ENCODE data around the gene MYO3B. TPM values are rescaled to one million over a fixed set of nuclear protein-coding genes. Genes with fewer than 3 reads are reported as not detected.

The MYO3B gene
- total and polyA plus RNA-seq, 4 experiments from 2014 or later: not detected

- no peak overlapping the region for H3K27ac ChIP-seq (ENCODE audit: low read depth, low read length)
- intact Hi-C loops (cut with micrococcal nuclease): no loop called here
- Mint-ChIP-seq H3K4me3 (no peak overlapping the region), H3K27ac (no peak overlapping the region), H3K4me1 (peaks cover 0 to 4% (median under 1%) of the 10 kb centered on the region in 4 donors), H3K27me3 (peaks cover 6 to 12% of the 10 kb centered on the region in 2 donors), H3K36me3 (no peaks in the 10 kb centered on the region), H3K9me3 (no peaks in the 10 kb centered on the region)
- H3K36me3 ChIP-seq (ENCODE audit: insufficient read depth, low read length): no peaks in the 10 kb centered on the region
- no peaks in the 10 kb centered on the region for H3K9me3 ChIP-seq (ENCODE audit: control insufficient read depth in 1 of 2, low read length in 2 of 2)
- ChIA-PET POLR2A (ENCODE audit: partially characterized antibody) (no interaction called here), CTCF (ENCODE audit: partially characterized antibody) (no interaction called here)
- H3K4me3 ChIP-seq (ENCODE audit: low read length in 2 of 2): no peak overlapping the region
- no peaks in the 10 kb centered on the region for H3K4me1 ChIP-seq (ENCODE audit: insufficient read depth, low read length)
- no peak for DNase-seq
- no peaks in the 10 kb centered on the region for H3K27me3 ChIP-seq (ENCODE audit: insufficient read depth, low read length)
These were observed 14.4 kb upstream of the MYO3B start for GRCh38 chr2:170163411-170164065.

- no peaks in the 10 kb centered on the region for H3K9me3 ChIP-seq (ENCODE audit: control insufficient read depth in 1 of 2, low read length in 2 of 2)
- no peak overlapping the region for H3K4me3 Mint-ChIP-seq
- H3K27me3 ChIP-seq (ENCODE audit: insufficient read depth, low read length): no peaks in the 10 kb centered on the region
- no peak overlapping the region for H3K27ac Mint-ChIP-seq
- peaks cover 0 to 4% (median under 1%) of the 10 kb centered on the region in 4 donors for H3K4me1 Mint-ChIP-seq
- ChIA-PET CTCF (ENCODE audit: partially characterized antibody) (no interaction called here), POLR2A (ENCODE audit: partially characterized antibody) (no interaction called here)
- no peak overlapping the region for H3K4me3 ChIP-seq (ENCODE audit: low read length in 2 of 2)
- no peaks in the 10 kb centered on the region for H3K9me3 Mint-ChIP-seq
- H3K27me3 Mint-ChIP-seq: peaks cover 6 to 12% of the 10 kb centered on the region in 2 donors
- no peak overlapping the region for H3K27ac ChIP-seq (ENCODE audit: low read depth, low read length)
- no peak for DNase-seq
- intact Hi-C loops (cut with micrococcal nuclease): no loop called here
- H3K36me3 ChIP-seq (ENCODE audit: insufficient read depth, low read length): no peaks in the 10 kb centered on the region
- H3K36me3 Mint-ChIP-seq: no peaks in the 10 kb centered on the region
- no peaks in the 10 kb centered on the region for H3K4me1 ChIP-seq (ENCODE audit: insufficient read depth, low read length)
These were observed 12.8 kb upstream of the MYO3B start for GRCh38 chr2:170165129-170165528.

GRCh38 chr2:170166735-170167134 is 11.2 kb upstream of the MYO3B start:
- Histone ChIP-seq H3K4me1 (ENCODE audit: insufficient read depth, low read length) (no peaks in the 10 kb centered on the region), H3K9me3 (ENCODE audit: control insufficient read depth in 1 of 2, low read length in 2 of 2) (no peaks in the 10 kb centered on the region), H3K27ac (ENCODE audit: low read depth, low read length) (no peak overlapping the region), H3K36me3 (ENCODE audit: insufficient read depth, low read length) (no peaks in the 10 kb centered on the region), H3K4me3 (ENCODE audit: low read length in 2 of 2) (no peak overlapping the region), H3K27me3 (ENCODE audit: insufficient read depth, low read length) (no peaks in the 10 kb centered on the region)
- H3K36me3 Mint-ChIP-seq: no peaks in the 10 kb centered on the region
- H3K27ac Mint-ChIP-seq: no peak overlapping the region
- peaks cover 0 to 4% (median 0%) of the 10 kb centered on the region in 4 donors for H3K4me1 Mint-ChIP-seq
- no peaks in the 10 kb centered on the region for H3K9me3 Mint-ChIP-seq
- no peak overlapping the region for H3K4me3 Mint-ChIP-seq
- DNase-seq: no peak
- intact Hi-C loops (cut with micrococcal nuclease): no loop called here
- H3K27me3 Mint-ChIP-seq: peaks cover 6 to 12% of the 10 kb centered on the region in 2 donors
- ChIA-PET POLR2A (ENCODE audit: partially characterized antibody) (no interaction called here), CTCF (ENCODE audit: partially characterized antibody) (no interaction called here)

GRCh38 chr2:170170281-170171040 is 7.5 kb upstream of the MYO3B start:
- H3K27me3 ChIP-seq (ENCODE audit: insufficient read depth, low read length): no peaks in the 10 kb centered on the region
- H3K27me3 Mint-ChIP-seq: peaks cover 0 to 3% of the 10 kb centered on the region in 2 donors
- H3K36me3 Mint-ChIP-seq: no peaks in the 10 kb centered on the region
- CTCF ChIA-PET (ENCODE audit: partially characterized antibody): no interaction called here
- no peak for DNase-seq
- no peaks in the 10 kb centered on the region for H3K4me1 ChIP-seq (ENCODE audit: insufficient read depth, low read length)
- no peaks in the 10 kb centered on the region for H3K36me3 ChIP-seq (ENCODE audit: insufficient read depth, low read length)
- POLR2A ChIA-PET (ENCODE audit: partially characterized antibody): no interaction called here
- no peak overlapping the region for H3K27ac ChIP-seq (ENCODE audit: low read depth, low read length)
- H3K27ac Mint-ChIP-seq: no peak overlapping the region
- H3K9me3 ChIP-seq (ENCODE audit: control insufficient read depth in 1 of 2, low read length in 2 of 2): no peaks in the 10 kb centered on the region
- no peak overlapping the region for H3K4me3 ChIP-seq (ENCODE audit: low read length in 2 of 2)
- H3K4me1 Mint-ChIP-seq: no peaks in the 10 kb centered on the region
- intact Hi-C loops (cut with micrococcal nuclease): no loop called here
- no peak overlapping the region for H3K4me3 Mint-ChIP-seq
- H3K9me3 Mint-ChIP-seq: peaks cover 0 to 3% (median 0%) of the 10 kb centered on the region in 8 donors

- H3K36me3 ChIP-seq (ENCODE audit: insufficient read depth, low read length): no peaks in the 10 kb centered on the region
- Mint-ChIP-seq H3K4me1 (no peaks in the 10 kb centered on the region), H3K36me3 (no peaks in the 10 kb centered on the region), H3K27ac (no peak overlapping the region), H3K27me3 (peaks cover 0 to 3% of the 10 kb centered on the region in 2 donors), H3K4me3 (no peak overlapping the region), H3K9me3 (peaks cover 0 to 3% (median 0%) of the 10 kb centered on the region in 8 donors)
- H3K27me3 ChIP-seq (ENCODE audit: insufficient read depth, low read length): no peaks in the 10 kb centered on the region
- no peaks in the 10 kb centered on the region for H3K9me3 ChIP-seq (ENCODE audit: control insufficient read depth in 1 of 2, low read length in 2 of 2)
- H3K4me3 ChIP-seq (ENCODE audit: low read length in 2 of 2): no peak overlapping the region
- intact Hi-C loops (cut with micrococcal nuclease): no loop called here
- no peak for DNase-seq
- no peaks in the 10 kb centered on the region for H3K4me1 ChIP-seq (ENCODE audit: insufficient read depth, low read length)
- ChIA-PET POLR2A (ENCODE audit: partially characterized antibody) (no interaction called here), CTCF (ENCODE audit: partially characterized antibody) (no interaction called here)
- no peak overlapping the region for H3K27ac ChIP-seq (ENCODE audit: low read depth, low read length)
These were observed 1.7 kb upstream of the MYO3B start for GRCh38 chr2:170176212-170176611.

- H3K4me1 Mint-ChIP-seq: no peaks in the 10 kb centered on the region
- Histone ChIP-seq H3K36me3 (ENCODE audit: insufficient read depth, low read length) (no peaks in the 10 kb centered on the region), H3K4me3 (ENCODE audit: low read length in 2 of 2) (no peak overlapping the region), H3K9me3 (ENCODE audit: control insufficient read depth in 1 of 2, low read length in 2 of 2) (no peaks in the 10 kb centered on the region), H3K27ac (ENCODE audit: low read depth, low read length) (no peak overlapping the region), H3K27me3 (ENCODE audit: insufficient read depth, low read length) (no peaks in the 10 kb centered on the region), H3K4me1 (ENCODE audit: insufficient read depth, low read length) (no peaks in the 10 kb centered on the region)
- peaks cover 0 to 2% of the 10 kb centered on the region in 2 donors for H3K27me3 Mint-ChIP-seq
- H3K27ac Mint-ChIP-seq: no peak overlapping the region
- DNase-seq: no peak
- H3K36me3 Mint-ChIP-seq: no peaks in the 10 kb centered on the region
- intact Hi-C loops (cut with micrococcal nuclease): no loop called here
- H3K9me3 Mint-ChIP-seq: peaks cover 0 to 2% (median 0%) of the 10 kb centered on the region in 8 donors
- POLR2A ChIA-PET (ENCODE audit: partially characterized antibody): no interaction called here
- CTCF ChIA-PET (ENCODE audit: partially characterized antibody): no interaction called here
- H3K4me3 Mint-ChIP-seq: no peak overlapping the region
These were observed 2.2 kb downstream of the MYO3B start for GRCh38 chr2:170180031-170180566.

GRCh38 chr2:170181602-170182001 is 3.7 kb downstream of the MYO3B start:
- Histone ChIP-seq H3K4me1 (ENCODE audit: insufficient read depth, low read length) (no peaks in the 10 kb centered on the region), H3K27ac (ENCODE audit: low read depth, low read length) (no peak overlapping the region), H3K9me3 (ENCODE audit: control insufficient read depth in 1 of 2, low read length in 2 of 2) (no peaks in the 10 kb centered on the region), H3K4me3 (ENCODE audit: low read length in 2 of 2) (no peak overlapping the region), H3K27me3 (ENCODE audit: insufficient read depth, low read length) (no peaks in the 10 kb centered on the region), H3K36me3 (ENCODE audit: insufficient read depth, low read length) (no peaks in the 10 kb centered on the region)
- ChIA-PET CTCF (ENCODE audit: partially characterized antibody) (no interaction called here), POLR2A (ENCODE audit: partially characterized antibody) (no interaction called here)
- Mint-ChIP-seq H3K27me3 (peaks cover 0 to 2% of the 10 kb centered on the region in 2 donors), H3K9me3 (peaks cover 0 to 9% (median 8%) of the 10 kb centered on the region in 8 donors), H3K36me3 (no peaks in the 10 kb centered on the region), H3K4me3 (no peak overlapping the region), H3K27ac (no peak overlapping the region), H3K4me1 (no peaks in the 10 kb centered on the region)
- DNase-seq: no peak
- intact Hi-C loops (cut with micrococcal nuclease): no loop called here

All from CD4-positive, alpha-beta memory T cell (primary cell).